OCI-LY7 (cell line): Measurements from ENCODE around the gene PARP3. TPM values are rescaled to one million over a fixed set of nuclear protein-coding genes. Genes with fewer than 3 reads are reported as not detected.

Experiments
- BruUV-seq: library from RNA; stranded (reverse); fragments of 400-500 nt; replicated peaks from 2 replicates; lab custom pipeline; 2021; lab: Mats Ljungman, UMichigan
- CTCF ChIA-PET: fragments of 300-600 bp; sonication (Branson Sonifier 250); formaldehyde crosslinking; loops from one replicate; lab custom pipeline; 2022; ENCODE audit warnings: antibody characterized with exemption; ENCODE audit not compliant: unreplicated experiment; lab: Charles Lee
- POLR2A ChIA-PET: fragments of 300-600 bp; sonication (Branson Sonifier 250); formaldehyde crosslinking; loops from one replicate; lab custom pipeline; 2022; ENCODE audit warnings: antibody characterized with exemption; lab: Charles Lee
- DNase-seq: peaks from one replicate; pipeline ENCODE4 v3.0.0-alpha.2; 2015; ENCODE audit warnings: low spot score
- H2AFZ ChIP-seq: fragments of 200-600 bp; sonication (generic), shearing (Covaris generic); 2 replicates; pipeline ENCODE4 v1.6.1; 2014; ENCODE audit warnings: mild to moderate bottlenecking, antibody characterized with exemption, low read length, moderate library complexity
- H3K27ac ChIP-seq: fragments of 200-600 bp; sonication (generic); 2 replicates; pipeline ENCODE4 v1.5.1; 2014; ENCODE audit warnings: mixed run types, low read depth, mild to moderate bottlenecking, moderate library complexity, low read length, inconsistent platforms; ENCODE audit not compliant: poor library complexity, severe bottlenecking
- H3K36me3 ChIP-seq: fragments of 200-600 bp; sonication (generic); 2 replicates; pipeline ENCODE4 v1.6.1; 2014; ENCODE audit warnings: mild to moderate bottlenecking, antibody characterized with exemption, low read length, moderate library complexity, mixed read lengths; ENCODE audit not compliant: insufficient read depth
- H3K4me1 ChIP-seq: fragments of 200-600 bp; sonication (generic); 2 replicates; pipeline ENCODE4 v1.5.1; 2014; ENCODE audit warnings: mild to moderate bottlenecking, low read length; ENCODE audit not compliant: insufficient read depth, poor library complexity, severe bottlenecking
- H3K4me2 ChIP-seq: fragments of 200-600 bp; sonication (generic); 2 replicates; pipeline ENCODE4 v1.6.1; 2014; ENCODE audit warnings: mild to moderate bottlenecking, low read length
- H3K4me3 ChIP-seq: fragments of 200-600 bp; sonication (generic); 2 replicates; pipeline ENCODE4 v1.5.1; 2014; ENCODE audit warnings: mild to moderate bottlenecking, low read depth, low read length; ENCODE audit not compliant: poor library complexity, severe bottlenecking
- H3K79me2 ChIP-seq: fragments of 200-600 bp; sonication (generic); 2 replicates; pipeline ENCODE4 v1.6.1; 2016; ENCODE audit warnings: low read depth, mild to moderate bottlenecking, low read length, moderate library complexity, mixed read lengths; ENCODE audit not compliant: insufficient read depth
- H3K9me2 ChIP-seq: fragments of 200-600 bp; sonication (generic); 2 replicates; pipeline ENCODE4 v1.6.1; 2016; ENCODE audit warnings: mild to moderate bottlenecking, low read length, mixed read lengths; ENCODE audit not compliant: insufficient read depth
- H3K9me3 ChIP-seq: fragments of 200-600 bp; sonication (generic); 2 replicates; pipeline ENCODE4 v1.6.1; 2014; ENCODE audit warnings: mild to moderate bottlenecking, mixed run types, low read length, mixed read lengths
- H4K20me1 ChIP-seq: fragments of 200-600 bp; sonication (generic); 2 replicates; pipeline ENCODE4 v1.6.1; 2014; ENCODE audit warnings: mild to moderate bottlenecking, antibody characterized with exemption, low read length, moderate library complexity, mixed read lengths; ENCODE audit not compliant: insufficient read depth
- CTCF ChIP-seq: fragments of 200-600 bp; sonication (generic); conservative IDR thresholded peaks from 2 replicates; pipeline ENCODE4 v1.5.1; 2014; ENCODE audit warnings: mild to moderate bottlenecking, antibody characterized with exemption, low read length, moderate library complexity, mixed read lengths
- EZH2phosphoT487 ChIP-seq: fragments of 200-600 bp; sonication (generic); IDR thresholded peaks from 2 replicates; pipeline ENCODE4 v1.6.1; 2018; ENCODE audit warnings: low read depth, borderline replicate concordance, mild to moderate bottlenecking, mixed run types, antibody characterized with exemption, low read length, moderate library complexity, mixed read lengths
- intact Hi-C: fragments of 100-400 bp; cut with micrococcal nuclease; formaldehyde crosslinking; loops from one replicate; pipeline ENCODE4 v1.10.0; 2022; ENCODE audit not compliant: unreplicated experiment
- total RNA-seq, 2 experiments: library from RNA; depleted of rRNA in 1 of 2; stranded (reverse); fragments of >200 nt in 1 of 2; shearing (Covaris generic) in 1 of 2; gene quantifications; 2 replicates each; pipeline ENCODE4 v1.2.3, GENCODE V29; 2014 to 2022

Gene PARP3
- total RNA-seq, 2 experiments from 2014 or later: 11.9 to 12.0 TPM

GRCh38 chr3:51934991-51935885 is 6.9 kb upstream of the PARP3 start:
- no peaks in the 10 kb centered on the region for H3K9me2 ChIP-seq
- no peak overlapping the region for H3K4me3 ChIP-seq
- H3K9me3 ChIP-seq: no peaks in the 10 kb centered on the region
- ChIA-PET POLR2A (no interaction called here), CTCF (no interaction called here)
- H2AFZ ChIP-seq: no peak overlapping the region
- H3K4me2 ChIP-seq: no peak overlapping the region
- TF ChIP-seq CTCF (no peak), EZH2phosphoT487 (no peak)
- no peak for DNase-seq
- no peak overlapping the region for H3K27ac ChIP-seq
- H3K4me1 ChIP-seq: peaks cover 6% of the 10 kb centered on the region
- H3K36me3 ChIP-seq: peaks cover 85% of the 10 kb centered on the region
- peaks cover 9% of the 10 kb centered on the region; the same call in 1 of the 2 replicates for H3K79me2 ChIP-seq
- no peaks in the 10 kb centered on the region for H4K20me1 ChIP-seq
- intact Hi-C loops: no loop called here
- no TSS peak for BruUV-seq

- H3K4me2 ChIP-seq: no peak overlapping the region
- H3K79me2 ChIP-seq: peaks cover 18% of the 10 kb centered on the region
- no peak for DNase-seq
- TF ChIP-seq CTCF: no peak
- no peak for TF ChIP-seq EZH2phosphoT487
- intact Hi-C loops: no loop called here
- no peak overlapping the region for H2AFZ ChIP-seq
- H3K4me1 ChIP-seq: peaks cover 13% of the 10 kb centered on the region
- no peaks in the 10 kb centered on the region for H3K9me2 ChIP-seq
- ChIA-PET POLR2A (no interaction called here), CTCF (no interaction called here)
- H3K9me3 ChIP-seq: no peaks in the 10 kb centered on the region
- H4K20me1 ChIP-seq: no peaks in the 10 kb centered on the region
- H3K36me3 ChIP-seq: peaks cover 80% of the 10 kb centered on the region
- no TSS peak for BruUV-seq
- no peak overlapping the region for H3K27ac ChIP-seq
- H3K4me3 ChIP-seq: no peak overlapping the region
Observed at GRCh38 chr3:51935886-51936755, 6.0 kb upstream of the PARP3 start.
